ENCODE measurements around the gene ADAM23. TPM values are rescaled to one million over a fixed set of nuclear protein-coding genes. Genes with fewer than 3 reads are reported as not detected.

The ADAM23 gene
- total and polyA plus RNA-seq, 5 donors from 2014 or later: 0.10 to 0.79 TPM; not detected in 3

- DNase-seq: no peak
- no peaks in the 10 kb centered on the region for H3K9me3 ChIP-seq (ENCODE audit: control insufficient read depth in 2 of 2, low read length in 2 of 2)
- Mint-ChIP-seq H3K27me3 (peaks cover 4% of the 10 kb centered on the region), H3K4me1 (peaks cover 0 to 4% (median 0%) of the 10 kb centered on the region in 4 donors), H3K4me3 (no peak overlapping the region), H3K27ac (no peak overlapping the region), H3K9me3 (peaks cover 0 to 2% (median 0%) of the 10 kb centered on the region in 7 donors), H3K36me3 (no peaks in the 10 kb centered on the region)
- no peaks in the 10 kb centered on the region for H3K4me1 ChIP-seq (ENCODE audit: control insufficient read depth, insufficient read depth, low read length, poor library complexity, severe bottlenecking)
- ATAC-seq (ENCODE audit: low read depth in 2 of 2): no peak
- H3K4me3 ChIP-seq (ENCODE audit: low read depth, low read length): no peak overlapping the region
- H3K27me3 ChIP-seq (ENCODE audit: control insufficient read depth, insufficient read depth, low read length): no peaks in the 10 kb centered on the region
- no peaks in the 10 kb centered on the region for H3K36me3 ChIP-seq (ENCODE audit: control insufficient read depth, insufficient read depth, low read length)
- H3K27ac ChIP-seq (ENCODE audit: insufficient read depth, low read length, poor library complexity, severe bottlenecking): no peak overlapping the region
Measured at GRCh38 chr2:206610451-206610850, 167.1 kb downstream of the ADAM23 start.

GRCh38 chr2:206611191-206611590, 167.9 kb downstream of the ADAM23 start:
- peaks cover 4% of the 10 kb centered on the region for H3K27me3 Mint-ChIP-seq
- Histone ChIP-seq H3K4me3 (ENCODE audit: low read depth, low read length) (no peak overlapping the region), H3K27ac (ENCODE audit: insufficient read depth, low read length, poor library complexity, severe bottlenecking) (no peak overlapping the region), H3K9me3 (ENCODE audit: control insufficient read depth in 2 of 2, low read length in 2 of 2) (no peaks in the 10 kb centered on the region), H3K27me3 (ENCODE audit: control insufficient read depth, insufficient read depth, low read length) (no peaks in the 10 kb centered on the region), H3K4me1 (ENCODE audit: control insufficient read depth, insufficient read depth, low read length, poor library complexity, severe bottlenecking) (no peaks in the 10 kb centered on the region), H3K36me3 (ENCODE audit: control insufficient read depth, insufficient read depth, low read length) (no peaks in the 10 kb centered on the region)
- peaks cover 0 to 4% (median 0%) of the 10 kb centered on the region in 4 donors for H3K4me1 Mint-ChIP-seq
- H3K27ac Mint-ChIP-seq: no peak overlapping the region
- peaks cover 0 to 2% (median 0%) of the 10 kb centered on the region in 7 donors for H3K9me3 Mint-ChIP-seq
- no peak for DNase-seq
- H3K36me3 Mint-ChIP-seq: no peaks in the 10 kb centered on the region
- ATAC-seq (ENCODE audit: low read depth in 2 of 2): no peak
- H3K4me3 Mint-ChIP-seq: no peak overlapping the region

GRCh38 chr2:206611736-206612135, 168.4 kb downstream of the ADAM23 start:
- Mint-ChIP-seq H3K9me3 (peaks cover 0 to 2% (median 0%) of the 10 kb centered on the region in 7 donors), H3K4me3 (no peak overlapping the region), H3K4me1 (peaks cover 0 to 4% (median 0%) of the 10 kb centered on the region in 4 donors), H3K36me3 (no peaks in the 10 kb centered on the region), H3K27ac (peak overlapping the region in 1 of 3 donors; percentile 34), H3K27me3 (peaks cover 4% of the 10 kb centered on the region)
- no peaks in the 10 kb centered on the region for H3K36me3 ChIP-seq (ENCODE audit: control insufficient read depth, insufficient read depth, low read length)
- ATAC-seq (ENCODE audit: low read depth in 2 of 2) (no peak), DNase-seq (no peak)
- H3K27me3 ChIP-seq (ENCODE audit: control insufficient read depth, insufficient read depth, low read length): no peaks in the 10 kb centered on the region
- no peak overlapping the region for H3K27ac ChIP-seq (ENCODE audit: insufficient read depth, low read length, poor library complexity, severe bottlenecking)
- no peak overlapping the region for H3K4me3 ChIP-seq (ENCODE audit: low read depth, low read length)
- no peaks in the 10 kb centered on the region for H3K4me1 ChIP-seq (ENCODE audit: control insufficient read depth, insufficient read depth, low read length, poor library complexity, severe bottlenecking)
- no peaks in the 10 kb centered on the region for H3K9me3 ChIP-seq (ENCODE audit: control insufficient read depth in 2 of 2, low read length in 2 of 2)

- Mint-ChIP-seq H3K36me3 (no peaks in the 10 kb centered on the region), H3K4me1 (peaks cover 0 to 3% (median 0%) of the 10 kb centered on the region in 4 donors), H3K9me3 (peaks cover 0 to 4% (median 0%) of the 10 kb centered on the region in 7 donors), H3K27me3 (peaks cover 9% of the 10 kb centered on the region), H3K4me3 (no peak overlapping the region), H3K27ac (no peak overlapping the region)
- H3K27ac ChIP-seq (ENCODE audit: insufficient read depth, low read length, poor library complexity, severe bottlenecking): no peak overlapping the region
- no peaks in the 10 kb centered on the region for H3K4me1 ChIP-seq (ENCODE audit: control insufficient read depth, insufficient read depth, low read length, poor library complexity, severe bottlenecking)
- no peaks in the 10 kb centered on the region for H3K27me3 ChIP-seq (ENCODE audit: control insufficient read depth, insufficient read depth, low read length)
- no peaks in the 10 kb centered on the region for H3K36me3 ChIP-seq (ENCODE audit: control insufficient read depth, insufficient read depth, low read length)
- H3K9me3 ChIP-seq (ENCODE audit: control insufficient read depth in 2 of 2, low read length in 2 of 2): no peaks in the 10 kb centered on the region
- no peak for DNase-seq
- no peak overlapping the region for H3K4me3 ChIP-seq (ENCODE audit: low read depth, low read length)
- ATAC-seq (ENCODE audit: low read depth in 2 of 2): no peak
Measured at GRCh38 chr2:206614811-206615210, 171.5 kb downstream of the ADAM23 start.

GRCh38 chr2:206615417-206616089, 172.2 kb downstream of the ADAM23 start:
- no peaks in the 10 kb centered on the region for H3K9me3 ChIP-seq (ENCODE audit: control insufficient read depth in 2 of 2, low read length in 2 of 2)
- Mint-ChIP-seq H3K4me3 (no peak overlapping the region), H3K9me3 (peaks cover 0 to 4% (median 0%) of the 10 kb centered on the region in 7 donors), H3K27ac (no peak overlapping the region), H3K4me1 (no peaks in the 10 kb centered on the region), H3K27me3 (peaks cover 9% of the 10 kb centered on the region), H3K36me3 (no peaks in the 10 kb centered on the region)
- ATAC-seq (ENCODE audit: low read depth in 2 of 2) (no peak), DNase-seq (no peak)
- H3K4me1 ChIP-seq (ENCODE audit: control insufficient read depth, insufficient read depth, low read length, poor library complexity, severe bottlenecking): no peaks in the 10 kb centered on the region
- H3K27me3 ChIP-seq (ENCODE audit: control insufficient read depth, insufficient read depth, low read length): no peaks in the 10 kb centered on the region
- no peaks in the 10 kb centered on the region for H3K36me3 ChIP-seq (ENCODE audit: control insufficient read depth, insufficient read depth, low read length)
- H3K4me3 ChIP-seq (ENCODE audit: low read depth, low read length): no peak overlapping the region
- H3K27ac ChIP-seq (ENCODE audit: insufficient read depth, low read length, poor library complexity, severe bottlenecking): no peak overlapping the region

- peaks cover 9% of the 10 kb centered on the region for H3K27me3 Mint-ChIP-seq
- ATAC-seq (ENCODE audit: low read depth in 2 of 2) (no peak), DNase-seq (no peak)
- H3K4me3 Mint-ChIP-seq: no peak overlapping the region
- no peak overlapping the region for H3K4me3 ChIP-seq (ENCODE audit: low read depth, low read length)
- H3K4me1 ChIP-seq (ENCODE audit: control insufficient read depth, insufficient read depth, low read length, poor library complexity, severe bottlenecking): no peaks in the 10 kb centered on the region
- no peaks in the 10 kb centered on the region for H3K9me3 ChIP-seq (ENCODE audit: control insufficient read depth in 2 of 2, low read length in 2 of 2)
- H3K4me1 Mint-ChIP-seq: no peaks in the 10 kb centered on the region
- no peaks in the 10 kb centered on the region for H3K27me3 ChIP-seq (ENCODE audit: control insufficient read depth, insufficient read depth, low read length)
- no peak overlapping the region for H3K27ac Mint-ChIP-seq
- no peaks in the 10 kb centered on the region for H3K36me3 ChIP-seq (ENCODE audit: control insufficient read depth, insufficient read depth, low read length)
- no peaks in the 10 kb centered on the region for H3K36me3 Mint-ChIP-seq
- H3K9me3 Mint-ChIP-seq: peaks cover 0 to 4% (median 0%) of the 10 kb centered on the region in 7 donors
- no peak overlapping the region for H3K27ac ChIP-seq (ENCODE audit: insufficient read depth, low read length, poor library complexity, severe bottlenecking)
Measured at GRCh38 chr2:206616151-206616550, 172.8 kb downstream of the ADAM23 start.

GRCh38 chr2:206619011-206619410, 175.7 kb downstream of the ADAM23 start:
- H3K36me3 ChIP-seq (ENCODE audit: control insufficient read depth, insufficient read depth, low read length): no peaks in the 10 kb centered on the region
- no peak overlapping the region for H3K27ac ChIP-seq (ENCODE audit: insufficient read depth, low read length, poor library complexity, severe bottlenecking)
- DNase-seq (no peak), ATAC-seq (ENCODE audit: low read depth in 2 of 2) (no peak)
- Mint-ChIP-seq H3K4me3 (no peak overlapping the region), H3K9me3 (peaks cover 0 to 4% (median 0%) of the 10 kb centered on the region in 7 donors), H3K27me3 (peaks cover 14% of the 10 kb centered on the region), H3K27ac (no peak overlapping the region), H3K36me3 (no peaks in the 10 kb centered on the region), H3K4me1 (no peaks in the 10 kb centered on the region)
- H3K9me3 ChIP-seq (ENCODE audit: control insufficient read depth in 2 of 2, low read length in 2 of 2): no peaks in the 10 kb centered on the region
- H3K27me3 ChIP-seq (ENCODE audit: control insufficient read depth, insufficient read depth, low read length): no peaks in the 10 kb centered on the region
- H3K4me3 ChIP-seq (ENCODE audit: low read depth, low read length): no peak overlapping the region
- no peaks in the 10 kb centered on the region for H3K4me1 ChIP-seq (ENCODE audit: control insufficient read depth, insufficient read depth, low read length, poor library complexity, severe bottlenecking)

- DNase-seq: no peak
- H3K36me3 ChIP-seq (ENCODE audit: control insufficient read depth, insufficient read depth, low read length): no peaks in the 10 kb centered on the region
- no peaks in the 10 kb centered on the region for H3K27me3 ChIP-seq (ENCODE audit: control insufficient read depth, insufficient read depth, low read length)
- no peaks in the 10 kb centered on the region for H3K9me3 ChIP-seq (ENCODE audit: control insufficient read depth in 2 of 2, low read length in 2 of 2)
- Mint-ChIP-seq H3K4me3 (no peak overlapping the region), H3K4me1 (no peaks in the 10 kb centered on the region), H3K27me3 (peaks cover 5% of the 10 kb centered on the region), H3K9me3 (peaks cover 0 to 9% (median 0%) of the 10 kb centered on the region in 7 donors), H3K27ac (no peak overlapping the region), H3K36me3 (no peaks in the 10 kb centered on the region)
- ATAC-seq (ENCODE audit: low read depth in 2 of 2): no peak
- H3K4me3 ChIP-seq (ENCODE audit: low read depth, low read length): no peak overlapping the region
- no peak overlapping the region for H3K27ac ChIP-seq (ENCODE audit: insufficient read depth, low read length, poor library complexity, severe bottlenecking)
- no peaks in the 10 kb centered on the region for H3K4me1 ChIP-seq (ENCODE audit: control insufficient read depth, insufficient read depth, low read length, poor library complexity, severe bottlenecking)
Measured at GRCh38 chr2:206626108-206626507, 182.8 kb downstream of the ADAM23 start.

Measured in CD4-positive, CD25-positive, alpha-beta regulatory T cell (primary cell).